D721Med (cell line): ENCODE measurements around the gene ZNF771.
A peak's percentile ranks its signal among the peaks of the same experiment; 100 is the strongest.

Experiments
- DNase-seq: peaks from one replicate; pipeline ENCODE4 v3.0.0; 2011; ENCODE audit warnings: low spot score; ENCODE audit not compliant: insufficient read length
- FAIRE-seq: peaks from 2 replicates; lab custom pipeline; 2011; peaks lifted over from hg19 to GRCh38; lab: Jason Lieb, UNC
- CTCF ChIP-seq: IDR thresholded peaks from 2 replicates; pipeline ENCODE4 v1.5.1; 2012; ENCODE audit warnings: mild to moderate bottlenecking, control low read depth; ENCODE audit not compliant: insufficient read depth; ENCODE audit errors: missing control alignments

Gene ZNF771

GRCh38 chr16:30375864-30376263, 31.5 kb upstream of the ZNF771 start:
- DNase-seq = no peak
- no peak for FAIRE-seq
- no peak for TF ChIP-seq CTCF

- no peak for TF ChIP-seq CTCF
- no peak for FAIRE-seq
- no peak for DNase-seq
Observed at GRCh38 chr16:30376461-30376902, 30.9 kb upstream of the ZNF771 start.

- FAIRE-seq (no peak), DNase-seq (no peak)
- no peak for TF ChIP-seq CTCF
Observed at GRCh38 chr16:30377050-30377811, 30.2 kb upstream of the ZNF771 start.

DNA sequence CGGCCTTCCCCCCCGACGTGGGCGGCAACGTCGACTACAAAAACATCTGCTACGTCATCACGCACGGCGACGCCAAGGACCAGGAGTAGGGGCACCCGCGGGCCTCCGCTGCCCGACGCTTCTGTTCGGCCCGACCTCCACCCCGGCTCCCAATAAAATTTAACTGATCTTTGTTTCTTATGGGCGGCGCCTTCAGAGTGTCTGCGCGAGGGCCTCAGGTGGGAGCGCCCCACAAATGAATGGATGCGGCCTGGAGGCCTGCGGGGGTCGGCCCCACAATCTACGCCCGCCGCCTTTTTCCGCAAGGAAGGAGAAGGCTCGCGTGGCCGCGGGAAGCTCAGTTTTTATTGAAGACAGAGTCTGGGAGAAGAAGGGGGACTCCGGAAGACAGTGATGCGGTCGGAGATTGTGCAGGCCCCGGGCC, 29.6 kb upstream of the ZNF771 start:
- FAIRE-seq (no peak), DNase-seq (peak; percentile 82)
- TF ChIP-seq CTCF = no peak

DNA sequence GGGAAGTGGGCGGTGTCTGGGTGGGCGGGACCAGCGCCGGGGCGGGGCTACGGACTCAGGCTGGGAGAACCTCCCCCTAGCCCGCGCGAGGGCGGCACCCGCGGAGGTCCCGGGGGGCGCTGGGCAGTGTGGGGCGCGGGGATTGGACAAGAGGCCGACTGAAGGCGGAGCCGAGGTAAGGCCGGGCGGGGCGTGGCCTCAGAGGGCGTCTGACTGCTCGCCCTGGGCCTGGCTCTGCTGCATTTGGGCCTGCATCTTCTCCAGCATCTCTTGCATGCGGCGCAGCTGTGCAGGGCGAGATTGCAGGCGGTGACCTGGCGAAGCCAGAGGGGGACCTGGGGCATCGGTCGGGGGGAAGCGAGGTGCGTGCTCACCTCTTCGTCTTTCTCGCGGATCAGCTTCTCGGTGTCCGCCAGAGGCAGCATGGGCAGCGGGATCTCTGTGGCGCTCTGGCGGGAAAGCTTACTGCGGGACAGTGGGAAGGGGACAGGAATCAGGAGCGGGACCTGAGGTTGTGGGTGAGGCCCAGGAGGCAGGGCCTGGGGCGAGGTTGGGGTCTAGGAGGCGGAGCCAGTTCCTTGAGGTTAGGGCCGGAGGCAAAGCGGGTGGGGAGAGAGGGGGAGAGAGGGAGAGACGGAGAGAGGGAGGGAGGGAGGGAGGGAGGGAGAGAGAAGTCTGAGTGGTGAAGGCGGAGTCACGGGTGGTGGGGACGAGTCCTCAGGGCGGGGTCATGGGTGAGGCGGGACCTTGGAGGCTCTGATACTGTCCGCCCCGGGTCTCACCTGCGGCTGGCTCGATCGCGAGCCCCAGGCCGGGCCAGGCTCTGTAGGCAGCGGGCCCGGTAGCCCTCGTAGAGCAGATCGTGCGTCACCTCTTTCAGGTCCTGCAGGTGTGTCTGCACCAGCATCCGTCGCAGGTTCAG, 28.9 kb upstream of the ZNF771 start:
- DNase-seq = peak; percentile 91
- no peak for FAIRE-seq

GRCh38 chr16:30379158-30379783, 28.1 kb upstream of the ZNF771 start:
- FAIRE-seq (no peak), DNase-seq (no peak)
- TF ChIP-seq CTCF = no peak

More for the DNA sequence above, 28.9 kb upstream of the ZNF771 start:
- TF ChIP-seq CTCF = peak; percentile 0
